Liver (tissue), 3 donors: Measurements from ENCODE around the gene ASCL5.

Experiments
- CTCF ChIP-seq: fragments of 150-350 bp; IDR thresholded peaks from 2 replicates; pipeline ENCODE4 v1.5.1; 2017; ENCODE audit warnings: improper control_type of control experiment, low read depth, low read length; ENCODE audit not compliant: missing input control
- EGR1 ChIP-seq, 2 donors: IDR thresholded peaks; 2 replicates each; pipeline ENCODE4 v1.6.1; 2016 to 2018; ENCODE audit warnings: antibody characterized with exemption in 2 of 2, low read depth in 2 of 2
- FOXA1 ChIP-seq: IDR thresholded peaks from 2 replicates; pipeline ENCODE4 v1.6.1; 2016; ENCODE audit warnings: antibody characterized with exemption
- GABPA ChIP-seq, 2 donors: IDR thresholded peaks in 1 of 2; conservative IDR thresholded peaks in 1 of 2; 2 replicates each; pipeline ENCODE4 v1.6.1; 2016; ENCODE audit warnings: antibody characterized with exemption in 2 of 2, mild to moderate bottlenecking in 1 of 2, moderate library complexity in 1 of 2
- MAX ChIP-seq: IDR thresholded peaks from 2 replicates; pipeline ENCODE4 v1.6.1; 2016; ENCODE audit warnings: antibody characterized with exemption
- NR2F2 ChIP-seq: IDR thresholded peaks from 2 replicates; pipeline ENCODE4 v1.6.1; 2016; ENCODE audit warnings: antibody characterized with exemption
- RAD21 ChIP-seq, 2 donors: IDR thresholded peaks; 2 replicates each; pipeline ENCODE4 v1.6.1; 2016; ENCODE audit warnings: antibody characterized with exemption in 2 of 2, mild to moderate bottlenecking in 2 of 2
- REST ChIP-seq: IDR thresholded peaks from 2 replicates; pipeline ENCODE4 v1.6.1; 2016; ENCODE audit warnings: antibody characterized with exemption, mild to moderate bottlenecking
- SP1 ChIP-seq: IDR thresholded peaks from 2 replicates; pipeline ENCODE4 v1.6.1; 2018; ENCODE audit warnings: antibody characterized with exemption, mild to moderate bottlenecking
- TAF1 ChIP-seq: conservative IDR thresholded peaks from 2 replicates; pipeline ENCODE4 v1.6.1; 2016; ENCODE audit warnings: antibody characterized with exemption, mild to moderate bottlenecking
- YY1 ChIP-seq: IDR thresholded peaks from 2 replicates; pipeline ENCODE4 v1.6.1; 2016; ENCODE audit warnings: antibody characterized with exemption, mild to moderate bottlenecking
- ZBTB33 ChIP-seq: IDR thresholded peaks from 2 replicates; pipeline ENCODE4 v1.6.1; 2016; ENCODE audit warnings: antibody characterized with exemption
- donor health status: healthy.
- donor health status: healthy.

- TF ChIP-seq GABPA (IDR thresholded peaks at IDR 0.05 in 1 of 2, conservative IDR thresholded peaks at IDR 0.05 in 1 of 2) (no peak), EGR1 (IDR thresholded peaks at IDR 0.05; ENCODE audit: low read depth in 2 of 2) (no peak), YY1 (no peak), RAD21 (IDR thresholded peaks at IDR 0.05) (no peak), CTCF (no peak), MAX (no peak), NR2F2 (no peak), TAF1 (no peak), REST (no peak), ZBTB33 (no peak), FOXA1 (no peak), SP1 (no peak)
These were observed 16.4 kb downstream of the ASCL5 start for GRCh38 chr1:201110616-201111015.
